ENCODE data around the gene TMEM130. TPM values are rescaled to one million over a fixed set of nuclear protein-coding genes. Genes with fewer than 3 reads are reported as not detected.

The TMEM130 gene
- polyA plus RNA-seq, 1 donor from 2014 or later, result 12.3 TPM

DNA sequence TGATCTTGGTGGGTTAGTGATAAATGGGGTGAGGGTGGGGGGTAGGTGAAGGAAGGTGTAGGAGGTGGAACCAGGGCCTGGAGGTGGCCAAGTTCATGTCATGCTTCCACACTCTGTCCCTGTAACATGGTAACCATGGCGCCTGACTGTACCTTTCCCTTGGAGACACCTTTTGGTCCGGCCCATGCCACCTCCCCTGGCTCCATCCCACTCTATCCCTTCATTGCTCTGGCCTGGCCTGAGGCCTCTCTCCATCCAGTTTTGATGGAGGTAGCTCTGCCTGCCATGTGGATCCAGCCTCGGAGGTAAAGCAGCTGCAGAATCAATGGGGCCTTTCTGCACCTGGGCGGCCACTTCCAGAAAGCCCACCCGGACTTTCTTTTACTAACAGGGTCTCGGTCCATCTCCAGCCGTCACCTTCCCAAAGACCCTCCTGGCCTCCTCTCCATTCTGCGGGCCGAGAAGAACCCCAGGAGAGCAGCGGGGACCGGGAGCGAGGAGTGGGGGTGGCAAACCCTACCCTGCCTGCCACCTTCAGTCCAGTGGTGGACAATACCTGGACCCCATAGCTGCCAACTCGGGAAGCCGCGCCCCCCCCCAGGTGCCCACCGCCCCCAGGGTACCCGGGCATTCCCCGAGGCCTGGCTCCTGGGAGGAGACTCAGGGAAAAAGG is 8.0 kb upstream of the TMEM130 start:
- Histone ChIP-seq H3F3A (ENCODE audit: insufficient read depth, low read length, poor library complexity, severe bottlenecking) (no peaks in the 10 kb centered on the region), H3K27me3 (ENCODE audit: insufficient read depth, low read depth, low read length) (no peaks in the 10 kb centered on the region), H3K9me3 (ENCODE audit: low read length) (no peaks in the 10 kb centered on the region), H3K36me3 (ENCODE audit: insufficient read depth, low read length) (no peaks in the 10 kb centered on the region), H3K79me2 (replicated peaks; ENCODE audit: insufficient read depth, low read length) (peaks cover 25% of the 10 kb centered on the region), H4K20me1 (ENCODE audit: insufficient read depth) (no peaks in the 10 kb centered on the region), H3K9me2 (ENCODE audit: insufficient read depth, low read length) (no peaks in the 10 kb centered on the region), H3K27ac (ENCODE audit: low read length) (peak overlapping the region; percentile 84), H2AFZ (ENCODE audit: low read depth, low read length) (peak overlapping the region; percentile 92), H3K9ac (ENCODE audit: low read length) (peak overlapping the region; percentile 94), H3K4me3 (ENCODE audit: low read length) (peak overlapping the region; percentile 95), H3K4me2 (ENCODE audit: low read length) (peak overlapping the region; percentile 59)
- TF ChIP-seq TAF1 (IDR thresholded peaks at IDR 0.05; ENCODE audit: low read depth) (no peak), EP300 (conservative IDR thresholded peaks at IDR 0.05; ENCODE audit: poor library complexity, severe bottlenecking) (no peak), MXI1 (conservative IDR thresholded peaks at IDR 0.05; ENCODE audit: poor library complexity, severe bottlenecking) (no peak), EZH2 (IDR thresholded peaks at IDR 0.05; ENCODE audit: borderline replicate concordance, insufficient read depth, low read length, poor library complexity, severe bottlenecking) (no peak)
- TF ChIP-seq, protein P1, sequence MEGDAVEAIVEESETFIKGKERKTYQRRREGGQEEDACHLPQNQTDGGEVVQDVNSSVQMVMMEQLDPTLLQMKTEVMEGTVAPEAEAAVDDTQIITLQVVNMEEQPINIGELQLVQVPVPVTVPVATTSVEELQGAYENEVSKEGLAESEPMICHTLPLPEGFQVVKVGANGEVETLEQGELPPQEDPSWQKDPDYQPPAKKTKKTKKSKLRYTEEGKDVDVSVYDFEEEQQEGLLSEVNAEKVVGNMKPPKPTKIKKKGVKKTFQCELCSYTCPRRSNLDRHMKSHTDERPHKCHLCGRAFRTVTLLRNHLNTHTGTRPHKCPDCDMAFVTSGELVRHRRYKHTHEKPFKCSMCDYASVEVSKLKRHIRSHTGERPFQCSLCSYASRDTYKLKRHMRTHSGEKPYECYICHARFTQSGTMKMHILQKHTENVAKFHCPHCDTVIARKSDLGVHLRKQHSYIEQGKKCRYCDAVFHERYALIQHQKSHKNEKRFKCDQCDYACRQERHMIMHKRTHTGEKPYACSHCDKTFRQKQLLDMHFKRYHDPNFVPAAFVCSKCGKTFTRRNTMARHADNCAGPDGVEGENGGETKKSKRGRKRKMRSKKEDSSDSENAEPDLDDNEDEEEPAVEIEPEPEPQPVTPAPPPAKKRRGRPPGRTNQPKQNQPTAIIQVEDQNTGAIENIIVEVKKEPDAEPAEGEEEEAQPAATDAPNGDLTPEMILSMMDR (IDR thresholded peaks at IDR 0.05; ENCODE audit: poor library complexity, severe bottlenecking), result no peak

DNA sequence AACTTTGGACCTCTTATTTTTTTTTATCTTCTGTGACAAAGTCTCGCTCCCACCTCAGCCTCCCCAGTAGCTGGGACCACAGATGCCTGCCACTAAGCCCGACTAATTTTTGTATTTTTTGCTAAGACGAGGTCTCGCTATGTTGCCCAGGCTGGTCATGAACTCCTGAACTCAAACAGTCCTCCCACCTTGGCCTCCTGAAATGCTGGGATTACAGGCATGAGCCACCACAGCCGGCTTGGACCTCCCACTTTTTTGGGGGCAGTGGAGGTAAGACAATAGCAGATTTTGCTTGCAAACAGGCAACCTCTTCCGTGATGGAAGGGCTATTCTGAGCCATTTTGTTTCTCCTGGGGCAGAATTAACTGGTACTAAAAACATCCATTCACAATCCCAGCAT is 7.3 kb upstream of the TMEM130 start:
- H3K4me2 ChIP-seq (ENCODE audit: low read length), result no peak overlapping the region
- no peak overlapping the region for H2AFZ ChIP-seq (ENCODE audit: low read depth, low read length)
- no peaks in the 10 kb centered on the region for H3K36me3 ChIP-seq (ENCODE audit: insufficient read depth, low read length)
- H4K20me1 ChIP-seq (ENCODE audit: insufficient read depth), result no peaks in the 10 kb centered on the region
- H3F3A ChIP-seq (ENCODE audit: insufficient read depth, low read length, poor library complexity, severe bottlenecking), result no peaks in the 10 kb centered on the region
- H3K9me2 ChIP-seq (ENCODE audit: insufficient read depth, low read length), result no peaks in the 10 kb centered on the region
- TF ChIP-seq TAF1 (IDR thresholded peaks at IDR 0.05; ENCODE audit: low read depth) (no peak), EZH2 (IDR thresholded peaks at IDR 0.05; ENCODE audit: borderline replicate concordance, insufficient read depth, low read length, poor library complexity, severe bottlenecking) (no peak), EP300 (conservative IDR thresholded peaks at IDR 0.05; ENCODE audit: poor library complexity, severe bottlenecking) (no peak), RAD21 (conservative IDR thresholded peaks at IDR 0.05) (no peak), SMC3 (conservative IDR thresholded peaks at IDR 0.05; ENCODE audit: poor library complexity) (no peak), POLR2AphosphoS5 (IDR thresholded peaks at IDR 0.05) (no peak), MXI1 (conservative IDR thresholded peaks at IDR 0.05; ENCODE audit: poor library complexity, severe bottlenecking) (no peak)
- TF ChIP-seq, protein P2, sequence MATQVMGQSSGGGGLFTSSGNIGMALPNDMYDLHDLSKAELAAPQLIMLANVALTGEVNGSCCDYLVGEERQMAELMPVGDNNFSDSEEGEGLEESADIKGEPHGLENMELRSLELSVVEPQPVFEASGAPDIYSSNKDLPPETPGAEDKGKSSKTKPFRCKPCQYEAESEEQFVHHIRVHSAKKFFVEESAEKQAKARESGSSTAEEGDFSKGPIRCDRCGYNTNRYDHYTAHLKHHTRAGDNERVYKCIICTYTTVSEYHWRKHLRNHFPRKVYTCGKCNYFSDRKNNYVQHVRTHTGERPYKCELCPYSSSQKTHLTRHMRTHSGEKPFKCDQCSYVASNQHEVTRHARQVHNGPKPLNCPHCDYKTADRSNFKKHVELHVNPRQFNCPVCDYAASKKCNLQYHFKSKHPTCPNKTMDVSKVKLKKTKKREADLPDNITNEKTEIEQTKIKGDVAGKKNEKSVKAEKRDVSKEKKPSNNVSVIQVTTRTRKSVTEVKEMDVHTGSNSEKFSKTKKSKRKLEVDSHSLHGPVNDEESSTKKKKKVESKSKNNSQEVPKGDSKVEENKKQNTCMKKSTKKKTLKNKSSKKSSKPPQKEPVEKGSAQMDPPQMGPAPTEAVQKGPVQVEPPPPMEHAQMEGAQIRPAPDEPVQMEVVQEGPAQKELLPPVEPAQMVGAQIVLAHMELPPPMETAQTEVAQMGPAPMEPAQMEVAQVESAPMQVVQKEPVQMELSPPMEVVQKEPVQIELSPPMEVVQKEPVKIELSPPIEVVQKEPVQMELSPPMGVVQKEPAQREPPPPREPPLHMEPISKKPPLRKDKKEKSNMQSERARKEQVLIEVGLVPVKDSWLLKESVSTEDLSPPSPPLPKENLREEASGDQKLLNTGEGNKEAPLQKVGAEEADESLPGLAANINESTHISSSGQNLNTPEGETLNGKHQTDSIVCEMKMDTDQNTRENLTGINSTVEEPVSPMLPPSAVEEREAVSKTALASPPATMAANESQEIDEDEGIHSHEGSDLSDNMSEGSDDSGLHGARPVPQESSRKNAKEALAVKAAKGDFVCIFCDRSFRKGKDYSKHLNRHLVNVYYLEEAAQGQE (IDR thresholded peaks at IDR 0.05; ENCODE audit: borderline replicate concordance), result no peak
- TF ChIP-seq, protein P1 (IDR thresholded peaks at IDR 0.05; ENCODE audit: poor library complexity, severe bottlenecking), result no peak
- H3K27me3 ChIP-seq (ENCODE audit: insufficient read depth, low read depth, low read length), result no peaks in the 10 kb centered on the region
- H3K9me3 ChIP-seq (ENCODE audit: low read length), result no peaks in the 10 kb centered on the region
- no peak overlapping the region for H3K4me3 ChIP-seq (ENCODE audit: low read length)
- peak overlapping the region; percentile 84 for H3K27ac ChIP-seq (ENCODE audit: low read length)
- H3K79me2 ChIP-seq (replicated peaks; ENCODE audit: insufficient read depth, low read length), result peaks cover 25% of the 10 kb centered on the region
- H3K9ac ChIP-seq (ENCODE audit: low read length), result no peak overlapping the region

All from neural cell (in vitro differentiated cells).